ENCODE measurements around the gene FBXL17. TPM values are rescaled to one million over a fixed set of nuclear protein-coding genes. Genes with fewer than 3 reads are reported as not detected.

FBXL17 gene
- total RNA-seq, 1 experiment from 2014 or later, result 8.8 TPM

- CTCF ChIA-PET, result no interaction called here
- Histone ChIP-seq H4K20me1 (ENCODE audit: low read length) (no peaks in the 10 kb centered on the region), H3K9me2 (replicated peaks; ENCODE audit: low read length) (no peaks in the 10 kb centered on the region), H3K27ac (ENCODE audit: low read length) (no peak overlapping the region), H3K9ac (ENCODE audit: low read length) (no peak overlapping the region), H3K9me3 (ENCODE audit: low read length) (no peaks in the 10 kb centered on the region), H3K4me2 (ENCODE audit: low read length) (no peak overlapping the region), H3F3A (ENCODE audit: low read length, unreplicated experiment) (no peaks in the 10 kb centered on the region), H3K36me3 (ENCODE audit: low read depth, low read length) (no peaks in the 10 kb centered on the region), H3K4me1 (ENCODE audit: insufficient read depth, low read length) (no peaks in the 10 kb centered on the region), H2AFZ (ENCODE audit: low read length) (no peak overlapping the region), H3K27me3 (ENCODE audit: low read length) (no peaks in the 10 kb centered on the region), H3K4me3 (ENCODE audit: low read length) (no peak overlapping the region), H3K79me2 (ENCODE audit: low read length) (no peaks in the 10 kb centered on the region)
- no TSS peak for BruUV-seq (replicated peaks)
- POLR2A ChIA-PET (ENCODE audit: unreplicated experiment), result no interaction called here
- intact Hi-C loops (cut with micrococcal nuclease), result no loop called here
- DNase-seq (no peak), ATAC-seq (no peak)
- TF ChIP-seq CTCF (conservative IDR thresholded peaks at IDR 0.05; ENCODE audit: low read depth, low read length) (no peak), EZH2 (IDR thresholded peaks at IDR 0.05; ENCODE audit: low read length, unreplicated experiment) (no peak), EZH2phosphoT487 (IDR thresholded peaks at IDR 0.05; ENCODE audit: borderline replicate concordance, low read length) (no peak)
Observed at GRCh38 chr5:107884871-107885270, 497.0 kb downstream of the FBXL17 start.

- Histone ChIP-seq H3K27ac (ENCODE audit: low read length) (no peak overlapping the region), H3K4me2 (ENCODE audit: low read length) (no peak overlapping the region), H3K4me3 (ENCODE audit: low read length) (no peak overlapping the region), H3K9me2 (replicated peaks; ENCODE audit: low read length) (no peaks in the 10 kb centered on the region), H2AFZ (ENCODE audit: low read length) (no peak overlapping the region), H4K20me1 (ENCODE audit: low read length) (no peaks in the 10 kb centered on the region), H3F3A (ENCODE audit: low read length, unreplicated experiment) (no peaks in the 10 kb centered on the region), H3K27me3 (ENCODE audit: low read length) (no peaks in the 10 kb centered on the region), H3K79me2 (ENCODE audit: low read length) (no peaks in the 10 kb centered on the region), H3K9me3 (ENCODE audit: low read length) (no peaks in the 10 kb centered on the region), H3K36me3 (ENCODE audit: low read depth, low read length) (no peaks in the 10 kb centered on the region), H3K4me1 (ENCODE audit: insufficient read depth, low read length) (peaks cover 19% of the 10 kb centered on the region), H3K9ac (ENCODE audit: low read length) (no peak overlapping the region)
- no TSS peak for BruUV-seq (replicated peaks)
- no peak for TF ChIP-seq EZH2phosphoT487 (IDR thresholded peaks at IDR 0.05; ENCODE audit: borderline replicate concordance, low read length)
- no peak for TF ChIP-seq EZH2 (IDR thresholded peaks at IDR 0.05; ENCODE audit: low read length, unreplicated experiment)
- TF ChIP-seq CTCF (conservative IDR thresholded peaks at IDR 0.05; ENCODE audit: low read depth, low read length), result no peak
- ChIA-PET POLR2A (ENCODE audit: unreplicated experiment) (no interaction called here), CTCF (no interaction called here)
- intact Hi-C loops (cut with micrococcal nuclease), result no loop called here
- DNase-seq (no peak), ATAC-seq (no peak)
Observed at GRCh38 chr5:107878661-107879060, 503.2 kb downstream of the FBXL17 start.

- intact Hi-C loops (cut with micrococcal nuclease), result no loop called here
- Histone ChIP-seq H3K9ac (ENCODE audit: low read length) (no peak overlapping the region), H4K20me1 (ENCODE audit: low read length) (no peaks in the 10 kb centered on the region), H3F3A (ENCODE audit: low read length, unreplicated experiment) (no peaks in the 10 kb centered on the region), H3K9me2 (replicated peaks; ENCODE audit: low read length) (no peaks in the 10 kb centered on the region), H3K27ac (ENCODE audit: low read length) (no peak overlapping the region), H3K9me3 (ENCODE audit: low read length) (no peaks in the 10 kb centered on the region), H3K27me3 (ENCODE audit: low read length) (no peaks in the 10 kb centered on the region), H3K4me2 (ENCODE audit: low read length) (no peak overlapping the region), H3K79me2 (ENCODE audit: low read length) (no peaks in the 10 kb centered on the region), H2AFZ (ENCODE audit: low read length) (no peak overlapping the region), H3K4me3 (ENCODE audit: low read length) (no peak overlapping the region), H3K36me3 (ENCODE audit: low read depth, low read length) (no peaks in the 10 kb centered on the region), H3K4me1 (ENCODE audit: insufficient read depth, low read length) (peaks cover 19% of the 10 kb centered on the region)
- no TSS peak for BruUV-seq (replicated peaks)
- no peak for ATAC-seq
- ChIA-PET CTCF (no interaction called here), POLR2A (ENCODE audit: unreplicated experiment) (no interaction called here)
- TF ChIP-seq EZH2phosphoT487 (IDR thresholded peaks at IDR 0.05; ENCODE audit: borderline replicate concordance, low read length) (no peak), CTCF (conservative IDR thresholded peaks at IDR 0.05; ENCODE audit: low read depth, low read length) (no peak), EZH2 (IDR thresholded peaks at IDR 0.05; ENCODE audit: low read length, unreplicated experiment) (no peak)
- DNase-seq, result no peak
Observed at GRCh38 chr5:107876906-107877305, 505.0 kb downstream of the FBXL17 start.
